Ishikawa (cell line): ENCODE data around the gene KLHL14.

Experiments used
- CEBPB ChIP-seq: IDR thresholded peaks from 2 replicates; pipeline ENCODE4 v1.6.1; 2012
- CREB1 ChIP-seq: IDR thresholded peaks from 2 replicates; pipeline ENCODE4 v1.6.1; 2012; ENCODE audit warnings: low read depth
- EGR1 ChIP-seq: IDR thresholded peaks from 2 replicates; pipeline ENCODE4 v1.6.1; 2012
- EP300 ChIP-seq: IDR thresholded peaks from 2 replicates; pipeline ENCODE4 v1.6.1; 2012; ENCODE audit warnings: borderline replicate concordance
- FOXM1 ChIP-seq: IDR thresholded peaks from 2 replicates; pipeline ENCODE4 v1.6.1; 2012; ENCODE audit warnings: low read depth, borderline replicate concordance
- NFIC ChIP-seq: IDR thresholded peaks from 2 replicates; pipeline ENCODE4 v1.6.1; 2012
- RAD21 ChIP-seq: IDR thresholded peaks from 2 replicates; pipeline ENCODE4 v1.6.1; 2012; ENCODE audit warnings: low read depth
- TAF1 ChIP-seq: IDR thresholded peaks from 2 replicates; pipeline ENCODE4 v1.6.1; 2012; ENCODE audit warnings: low read depth, mild to moderate bottlenecking
- TCF12 ChIP-seq: IDR thresholded peaks from 2 replicates; pipeline ENCODE4 v1.6.1; 2012; ENCODE audit warnings: low read depth
- YY1 ChIP-seq: IDR thresholded peaks from 2 replicates; pipeline ENCODE4 v1.6.1; 2012; ENCODE audit warnings: low read depth
- ZBTB7A ChIP-seq: IDR thresholded peaks from 2 replicates; pipeline ENCODE4 v1.6.1; 2012; ENCODE audit warnings: low read depth
- TF ChIP-seq, protein P1 (sequence below): IDR thresholded peaks from 2 replicates; pipeline ENCODE4 v1.6.1; 2012; ENCODE audit warnings: low read depth, mild to moderate bottlenecking

DNA sequence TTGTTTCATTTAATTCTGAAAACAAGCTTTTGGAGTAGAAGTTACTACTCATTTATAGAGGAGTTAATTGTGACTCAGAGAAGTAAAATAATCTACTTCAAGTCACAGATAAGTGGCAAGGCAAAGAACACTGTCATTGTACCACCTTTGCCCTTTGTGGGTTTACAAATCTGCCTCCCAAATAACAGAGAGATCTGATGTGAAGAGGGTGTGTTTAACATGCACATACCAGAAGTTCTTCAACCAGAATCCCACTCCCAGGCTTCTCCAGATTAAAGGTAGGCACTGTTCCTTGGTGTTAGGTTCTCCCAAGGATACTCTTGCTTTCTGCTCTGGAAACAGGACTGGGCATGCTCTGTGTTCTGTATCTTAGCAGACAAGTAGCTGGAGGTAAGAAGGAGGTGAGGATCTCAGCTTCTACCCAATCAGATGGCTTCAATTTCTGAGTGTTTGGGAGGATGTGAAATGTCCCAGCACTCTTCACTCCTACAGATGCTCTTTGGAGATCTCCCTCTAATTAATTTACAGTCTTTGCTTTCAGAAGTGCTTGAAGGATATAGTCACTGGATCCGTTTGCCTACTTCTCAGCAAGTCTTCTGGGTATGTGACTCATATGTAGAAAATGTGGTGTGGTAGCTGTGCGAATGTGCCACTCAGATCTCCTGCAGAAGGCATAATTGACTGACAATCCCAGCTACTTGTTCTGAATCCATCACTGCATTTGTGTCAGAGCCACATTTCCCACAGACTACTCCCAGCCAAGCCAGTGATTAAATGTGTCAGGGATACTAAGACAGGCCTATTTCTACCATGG lies 111.1 kb downstream of the KLHL14 start:
- TF ChIP-seq EGR1 (no peak), CEBPB (no peak), TAF1 (no peak), NFIC (no peak), ZBTB7A (no peak), YY1 (no peak), TCF12 (no peak), EP300 (no peak), CREB1 (no peak), FOXM1 (no peak), RAD21 (no peak)
- TF ChIP-seq, protein P1, sequence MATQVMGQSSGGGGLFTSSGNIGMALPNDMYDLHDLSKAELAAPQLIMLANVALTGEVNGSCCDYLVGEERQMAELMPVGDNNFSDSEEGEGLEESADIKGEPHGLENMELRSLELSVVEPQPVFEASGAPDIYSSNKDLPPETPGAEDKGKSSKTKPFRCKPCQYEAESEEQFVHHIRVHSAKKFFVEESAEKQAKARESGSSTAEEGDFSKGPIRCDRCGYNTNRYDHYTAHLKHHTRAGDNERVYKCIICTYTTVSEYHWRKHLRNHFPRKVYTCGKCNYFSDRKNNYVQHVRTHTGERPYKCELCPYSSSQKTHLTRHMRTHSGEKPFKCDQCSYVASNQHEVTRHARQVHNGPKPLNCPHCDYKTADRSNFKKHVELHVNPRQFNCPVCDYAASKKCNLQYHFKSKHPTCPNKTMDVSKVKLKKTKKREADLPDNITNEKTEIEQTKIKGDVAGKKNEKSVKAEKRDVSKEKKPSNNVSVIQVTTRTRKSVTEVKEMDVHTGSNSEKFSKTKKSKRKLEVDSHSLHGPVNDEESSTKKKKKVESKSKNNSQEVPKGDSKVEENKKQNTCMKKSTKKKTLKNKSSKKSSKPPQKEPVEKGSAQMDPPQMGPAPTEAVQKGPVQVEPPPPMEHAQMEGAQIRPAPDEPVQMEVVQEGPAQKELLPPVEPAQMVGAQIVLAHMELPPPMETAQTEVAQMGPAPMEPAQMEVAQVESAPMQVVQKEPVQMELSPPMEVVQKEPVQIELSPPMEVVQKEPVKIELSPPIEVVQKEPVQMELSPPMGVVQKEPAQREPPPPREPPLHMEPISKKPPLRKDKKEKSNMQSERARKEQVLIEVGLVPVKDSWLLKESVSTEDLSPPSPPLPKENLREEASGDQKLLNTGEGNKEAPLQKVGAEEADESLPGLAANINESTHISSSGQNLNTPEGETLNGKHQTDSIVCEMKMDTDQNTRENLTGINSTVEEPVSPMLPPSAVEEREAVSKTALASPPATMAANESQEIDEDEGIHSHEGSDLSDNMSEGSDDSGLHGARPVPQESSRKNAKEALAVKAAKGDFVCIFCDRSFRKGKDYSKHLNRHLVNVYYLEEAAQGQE: no peak
